Uterus (tissue), 4 donors: ENCODE measurements around the gene CALM1. TPM values are rescaled to one million over a fixed set of nuclear protein-coding genes. Genes with fewer than 3 reads are reported as not detected.

Source experiments
- DNase-seq, 2 donors: peaks; one replicate each; pipeline ENCODE4 v3.0.0-alpha.2; 2019 to 2020
- H3K27ac ChIP-seq, 2 donors: fragments of 200-600 bp; sonication (generic); 1 replicate in 1 of 2; 2 replicates in 1 of 2; pipeline ENCODE4 v1.5.1; 2016 to 2018
- H3K27me3 ChIP-seq, 2 donors: fragments of 200-600 bp; sonication (generic); one replicate each; pipeline ENCODE4 v1.5.1; 2018 to 2019; ENCODE audit warnings: control low read depth in 1 of 2
- H3K36me3 ChIP-seq, 2 donors: fragments of 200-600 bp; sonication (generic); one replicate each; pipeline ENCODE4 v1.5.1; 2019; ENCODE audit warnings: control low read depth in 1 of 2
- H3K4me1 ChIP-seq, 2 donors: fragments of 200-600 bp; sonication (generic); one replicate each; pipeline ENCODE4 v1.5.1; 2018 to 2019; ENCODE audit warnings: control low read depth in 1 of 2
- H3K4me3 ChIP-seq, 2 donors: fragments of 200-600 bp; sonication (generic); 1 replicate in 1 of 2; 2 replicates in 1 of 2; pipeline ENCODE4 v1.5.1; 2018 to 2019; ENCODE audit warnings: mild to moderate bottlenecking in 1 of 2
- H3K9me3 ChIP-seq, 2 donors: fragments of 200-600 bp; sonication (generic); one replicate each; pipeline ENCODE4 v1.5.1; 2019; ENCODE audit warnings: control low read depth in 1 of 2
- POLR2A ChIP-seq, 2 donors: fragments of 450-650 bp; IDR thresholded peaks; one replicate each; pipeline ENCODE4 v1.6.1; 2016; ENCODE audit warnings: antibody characterized with exemption in 2 of 2, mild to moderate bottlenecking in 1 of 2, moderate library complexity in 1 of 2
- intact Hi-C: fragments of 100-400 bp; cut with DNase I; formaldehyde crosslinking; loops from one replicate; pipeline ENCODE4 v1.15.1; 2023; ENCODE audit warnings: low total_unique reads
- total RNA-seq, 4 donors: library from RNA; depleted of rRNA in 3 of 4; stranded (reverse); fragments of >200 nt in 3 of 4; gene quantifications; one replicate each; pipeline versions ENCODE4 v1.1.0 to v1.2.4, GENCODE V29; 2014 to 2023
- TF ChIP-seq, protein P1 (sequence below), 4 experiments: fragments of 200-600 bp in 2 of 4; fragments of 450-650 bp in 2 of 4; sonication (generic) in 2 of 4; IDR thresholded peaks; one replicate each; pipeline ENCODE4 v1.5.1; 2016 to 2019; ENCODE audit warnings: antibody characterized with exemption in 4 of 4, mild to moderate bottlenecking in 2 of 4, moderate library complexity in 1 of 4
- donor health status: DM: yes; HTN: yes; CAD: no.

Gene CALM1
- total RNA-seq, 4 donors from 2014 or later: 155 to 248 (median 201) TPM

DNA sequence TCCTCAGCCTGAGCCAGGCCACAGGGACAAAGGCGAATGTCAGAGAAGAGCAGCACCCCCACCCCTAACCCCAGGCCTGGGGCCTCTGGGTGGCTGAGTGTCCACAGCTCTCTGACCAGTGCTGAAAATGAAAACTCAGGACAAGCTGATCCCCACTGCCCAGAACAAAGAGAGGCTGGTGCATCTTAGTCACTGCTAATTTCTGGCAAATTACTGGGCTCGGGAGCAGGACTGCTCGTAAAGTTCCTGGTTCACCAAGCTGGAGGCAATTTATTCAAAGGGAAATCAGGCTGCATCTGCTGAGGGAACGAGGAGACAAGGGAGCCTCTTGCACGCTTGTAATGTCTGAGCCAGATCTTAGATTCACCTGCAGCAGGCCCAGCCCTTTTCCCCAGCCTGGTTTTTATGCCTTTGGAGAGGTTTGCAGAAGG is 43.2 kb downstream of the CALM1 start:
- H3K4me3 ChIP-seq: no peak overlapping the region
- DNase-seq: no peak
- no peaks in the 10 kb centered on the region for H3K9me3 ChIP-seq
- TF ChIP-seq, protein P1, sequence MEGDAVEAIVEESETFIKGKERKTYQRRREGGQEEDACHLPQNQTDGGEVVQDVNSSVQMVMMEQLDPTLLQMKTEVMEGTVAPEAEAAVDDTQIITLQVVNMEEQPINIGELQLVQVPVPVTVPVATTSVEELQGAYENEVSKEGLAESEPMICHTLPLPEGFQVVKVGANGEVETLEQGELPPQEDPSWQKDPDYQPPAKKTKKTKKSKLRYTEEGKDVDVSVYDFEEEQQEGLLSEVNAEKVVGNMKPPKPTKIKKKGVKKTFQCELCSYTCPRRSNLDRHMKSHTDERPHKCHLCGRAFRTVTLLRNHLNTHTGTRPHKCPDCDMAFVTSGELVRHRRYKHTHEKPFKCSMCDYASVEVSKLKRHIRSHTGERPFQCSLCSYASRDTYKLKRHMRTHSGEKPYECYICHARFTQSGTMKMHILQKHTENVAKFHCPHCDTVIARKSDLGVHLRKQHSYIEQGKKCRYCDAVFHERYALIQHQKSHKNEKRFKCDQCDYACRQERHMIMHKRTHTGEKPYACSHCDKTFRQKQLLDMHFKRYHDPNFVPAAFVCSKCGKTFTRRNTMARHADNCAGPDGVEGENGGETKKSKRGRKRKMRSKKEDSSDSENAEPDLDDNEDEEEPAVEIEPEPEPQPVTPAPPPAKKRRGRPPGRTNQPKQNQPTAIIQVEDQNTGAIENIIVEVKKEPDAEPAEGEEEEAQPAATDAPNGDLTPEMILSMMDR (IDR thresholded peaks at IDR 0.05): no peak
- TF ChIP-seq POLR2A (IDR thresholded peaks at IDR 0.05): no peak
- no peak overlapping the region for H3K27ac ChIP-seq
- intact Hi-C loops: no loop called here
- no peaks in the 10 kb centered on the region for H3K27me3 ChIP-seq
- no peaks in the 10 kb centered on the region for H3K36me3 ChIP-seq
- no peaks in the 10 kb centered on the region for H3K4me1 ChIP-seq

DNA sequence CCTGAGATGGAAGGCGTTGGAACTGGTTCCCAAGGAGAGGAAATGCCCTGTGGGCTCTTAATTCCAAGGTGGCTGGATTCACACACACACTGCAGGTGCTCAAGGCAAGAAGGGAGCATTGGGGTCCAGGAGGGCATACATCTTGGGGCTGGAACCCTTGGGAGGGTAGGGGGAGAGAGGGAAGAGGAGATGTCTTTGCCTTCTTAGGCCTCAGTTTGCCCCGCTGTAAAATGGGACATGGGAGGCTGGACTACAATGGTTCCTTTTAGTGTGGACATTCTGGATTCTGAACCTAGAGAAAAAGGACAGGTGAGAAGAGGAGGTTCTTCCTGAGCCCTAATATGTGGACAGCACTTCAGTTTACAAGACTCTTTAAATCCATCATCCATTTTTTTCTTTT is 43.8 kb downstream of the CALM1 start:
- no peaks in the 10 kb centered on the region for H3K27me3 ChIP-seq
- no peak for DNase-seq
- no peaks in the 10 kb centered on the region for H3K9me3 ChIP-seq
- no peaks in the 10 kb centered on the region for H3K36me3 ChIP-seq
- H3K27ac ChIP-seq: no peak overlapping the region
- H3K4me1 ChIP-seq: no peaks in the 10 kb centered on the region
- intact Hi-C loops: no loop called here
- no peak overlapping the region for H3K4me3 ChIP-seq
- TF ChIP-seq, protein P1 (IDR thresholded peaks at IDR 0.05): no peak
- no peak for TF ChIP-seq POLR2A (IDR thresholded peaks at IDR 0.05)

DNA sequence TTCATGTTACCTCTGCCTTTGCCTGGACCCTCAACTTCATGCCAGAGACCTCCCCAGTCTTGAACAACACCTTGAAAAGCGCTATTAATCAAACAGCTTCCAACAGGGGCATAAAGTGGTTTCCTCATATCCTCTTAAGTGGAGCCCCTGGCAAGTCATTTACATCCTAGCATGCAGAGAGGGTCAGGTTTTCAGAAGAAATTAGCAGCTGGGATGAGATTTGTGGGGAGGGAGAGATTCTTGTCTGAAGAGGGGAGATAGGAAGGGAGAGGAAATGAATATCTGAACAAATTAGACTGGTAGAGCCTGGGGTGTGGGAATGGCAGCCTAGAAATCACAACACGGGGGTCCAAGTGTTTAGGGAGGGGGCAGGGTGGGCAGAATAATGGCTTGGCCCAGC is 45.6 kb downstream of the CALM1 start:
- no peaks in the 10 kb centered on the region for H3K27me3 ChIP-seq
- H3K4me1 ChIP-seq: no peaks in the 10 kb centered on the region
- H3K36me3 ChIP-seq: no peaks in the 10 kb centered on the region
- no peaks in the 10 kb centered on the region for H3K9me3 ChIP-seq
- H3K27ac ChIP-seq: no peak overlapping the region
- intact Hi-C loops: no loop called here
- no peak for DNase-seq
- TF ChIP-seq, protein P1 (IDR thresholded peaks at IDR 0.05): no peak
- no peak overlapping the region for H3K4me3 ChIP-seq

DNA sequence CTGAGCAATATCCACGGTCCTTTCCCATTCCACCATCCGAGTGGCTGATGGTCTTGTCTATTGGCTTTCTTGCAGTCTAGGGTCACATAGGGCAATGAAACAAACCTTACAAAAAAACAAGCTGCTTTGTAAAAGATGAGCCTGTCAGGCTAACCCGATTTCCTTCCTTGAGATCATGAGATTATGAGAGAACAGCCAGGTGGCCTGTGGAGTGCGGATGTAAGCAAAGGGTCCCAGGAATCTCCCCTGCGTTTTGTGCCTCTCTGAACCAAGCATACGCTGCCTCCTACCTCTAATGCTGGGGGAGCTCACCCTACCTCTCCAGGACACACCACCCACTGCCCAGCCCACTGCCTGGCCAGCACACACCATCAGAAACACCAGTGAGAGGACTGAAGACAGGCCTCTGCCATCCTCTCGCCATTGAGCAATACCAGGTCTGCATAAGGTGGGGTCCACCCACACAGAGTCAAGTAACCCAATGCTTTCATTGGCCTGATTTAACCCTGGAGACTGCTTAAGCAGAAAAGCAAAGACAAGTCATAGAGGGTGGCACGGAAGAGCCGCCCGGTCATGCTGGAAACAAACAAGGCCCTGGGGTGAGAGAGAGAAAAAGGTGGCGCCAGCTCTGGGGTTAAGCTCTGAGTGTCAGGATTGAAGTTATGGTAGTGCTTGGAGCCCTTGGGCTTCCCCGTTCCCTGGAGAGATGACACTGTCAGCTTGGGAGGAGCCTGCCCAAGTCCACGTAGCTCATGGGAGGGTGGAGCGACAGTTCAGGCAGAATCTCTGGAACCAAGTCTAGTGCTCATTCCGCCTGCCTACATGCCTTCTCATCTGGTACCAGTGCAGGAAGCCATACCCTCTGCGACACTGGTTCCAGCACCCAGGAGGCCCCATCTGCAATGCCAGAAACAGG is 46.6 kb downstream of the CALM1 start:
- intact Hi-C loops: no loop called here
- Histone ChIP-seq H3K4me3 (no peak overlapping the region), H3K9me3 (no peaks in the 10 kb centered on the region), H3K27me3 (no peaks in the 10 kb centered on the region), H3K4me1 (no peaks in the 10 kb centered on the region), H3K36me3 (no peaks in the 10 kb centered on the region), H3K27ac (no peak overlapping the region)
- DNase-seq: no peak
- TF ChIP-seq, protein P1 (IDR thresholded peaks at IDR 0.05): no peak
- TF ChIP-seq POLR2A (IDR thresholded peaks at IDR 0.05): no peak

DNA sequence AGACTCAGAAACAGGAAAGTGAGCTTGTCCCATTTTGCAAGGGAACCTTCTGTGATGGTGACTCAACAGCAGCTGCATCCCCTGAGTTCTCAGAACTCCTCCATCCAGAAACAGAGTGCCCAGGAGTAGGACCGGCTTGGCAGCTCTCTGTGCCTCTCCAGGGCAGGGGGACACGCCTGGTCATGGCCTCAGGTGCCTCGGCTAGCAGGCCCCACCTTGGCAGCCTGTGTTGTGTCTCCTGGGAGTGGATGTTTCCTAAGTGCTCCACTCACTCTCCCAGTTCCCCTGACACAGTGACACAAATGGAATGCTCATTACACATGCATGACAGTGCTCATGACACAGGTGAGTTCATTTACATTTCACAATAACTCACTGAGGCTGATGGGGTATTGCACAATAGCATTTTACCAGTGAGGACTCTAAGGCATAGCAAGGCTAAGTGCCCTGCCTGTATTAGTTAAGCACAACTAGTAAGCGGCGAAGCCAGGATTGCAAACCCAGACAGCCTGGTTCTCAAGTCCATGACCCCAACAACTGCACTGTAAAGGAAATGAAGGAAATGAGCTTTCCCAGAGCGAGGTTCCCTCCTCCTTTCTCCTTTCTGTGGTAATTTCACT is 47.4 kb downstream of the CALM1 start:
- no peak overlapping the region for H3K4me3 ChIP-seq
- no peaks in the 10 kb centered on the region for H3K4me1 ChIP-seq
- no peaks in the 10 kb centered on the region for H3K9me3 ChIP-seq
- intact Hi-C loops: no loop called here
- H3K36me3 ChIP-seq: no peaks in the 10 kb centered on the region
- TF ChIP-seq, protein P1 (IDR thresholded peaks at IDR 0.05): no peak
- TF ChIP-seq POLR2A (IDR thresholded peaks at IDR 0.05): no peak
- no peaks in the 10 kb centered on the region for H3K27me3 ChIP-seq
- DNase-seq: no peak
- H3K27ac ChIP-seq: no peak overlapping the region
